ENCODE results near the gene C17orf75. TPM values are rescaled to one million over a fixed set of nuclear protein-coding genes. Genes with fewer than 3 reads are reported as not detected.
"Not testable (repeated sequence)": the region's sequence is repeated elsewhere in the genome, so short reads cannot be mapped to it uniquely, and the experiment has no call there.

Gene C17orf75
- total RNA-seq, 4 donors from 2014 or later, result 9.2 to 16.7 (median 13.2) TPM

DNA sequence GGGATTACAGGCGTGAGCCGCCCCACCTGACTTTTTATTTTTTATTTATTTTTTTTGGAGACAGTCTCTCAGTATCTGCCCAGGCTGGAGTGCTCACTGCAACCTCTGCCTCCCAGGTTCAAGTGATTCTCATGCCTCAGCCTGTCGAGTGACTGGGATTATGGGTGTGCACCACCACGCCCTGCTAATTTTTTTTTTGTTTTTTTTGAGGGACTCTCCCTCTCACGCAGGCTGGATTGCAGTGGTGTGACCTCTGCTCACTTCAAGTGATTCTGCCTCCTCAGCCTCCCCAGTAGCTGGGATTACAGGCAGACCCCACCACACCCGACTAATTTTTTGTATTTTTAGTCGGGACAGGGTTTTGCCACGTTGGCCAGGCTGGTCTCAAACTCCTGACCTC is 15.6 kb upstream of the C17orf75 start:
- Histone ChIP-seq H3K36me3 (peaks cover 0 to 90% of the 10 kb centered on the region in 2 donors), H3K27me3 (no peaks in the 10 kb centered on the region), H3K9me3 (no peaks in the 10 kb centered on the region), H3K4me3 (no peak overlapping the region), H3K27ac (no peak overlapping the region), H3K4me1 (peaks cover 5 to 71% (median 28%) of the 10 kb centered on the region in 3 donors)
- 87 to 88% methylated on average over 8 of the region's 8 CpGs for WGBS, 2 donors (ENCODE audit: low coverage in 1 of 2)
- TF ChIP-seq POLR2AphosphoS5 (IDR thresholded peaks at IDR 0.05) (no peak), EP300 (IDR thresholded peaks at IDR 0.05) (no peak), POLR2A (IDR thresholded peaks at IDR 0.05) (no peak)
- TF ChIP-seq, protein P1, sequence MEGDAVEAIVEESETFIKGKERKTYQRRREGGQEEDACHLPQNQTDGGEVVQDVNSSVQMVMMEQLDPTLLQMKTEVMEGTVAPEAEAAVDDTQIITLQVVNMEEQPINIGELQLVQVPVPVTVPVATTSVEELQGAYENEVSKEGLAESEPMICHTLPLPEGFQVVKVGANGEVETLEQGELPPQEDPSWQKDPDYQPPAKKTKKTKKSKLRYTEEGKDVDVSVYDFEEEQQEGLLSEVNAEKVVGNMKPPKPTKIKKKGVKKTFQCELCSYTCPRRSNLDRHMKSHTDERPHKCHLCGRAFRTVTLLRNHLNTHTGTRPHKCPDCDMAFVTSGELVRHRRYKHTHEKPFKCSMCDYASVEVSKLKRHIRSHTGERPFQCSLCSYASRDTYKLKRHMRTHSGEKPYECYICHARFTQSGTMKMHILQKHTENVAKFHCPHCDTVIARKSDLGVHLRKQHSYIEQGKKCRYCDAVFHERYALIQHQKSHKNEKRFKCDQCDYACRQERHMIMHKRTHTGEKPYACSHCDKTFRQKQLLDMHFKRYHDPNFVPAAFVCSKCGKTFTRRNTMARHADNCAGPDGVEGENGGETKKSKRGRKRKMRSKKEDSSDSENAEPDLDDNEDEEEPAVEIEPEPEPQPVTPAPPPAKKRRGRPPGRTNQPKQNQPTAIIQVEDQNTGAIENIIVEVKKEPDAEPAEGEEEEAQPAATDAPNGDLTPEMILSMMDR (IDR thresholded peaks at IDR 0.05), result no peak
- ATAC-seq, result no peak

DNA sequence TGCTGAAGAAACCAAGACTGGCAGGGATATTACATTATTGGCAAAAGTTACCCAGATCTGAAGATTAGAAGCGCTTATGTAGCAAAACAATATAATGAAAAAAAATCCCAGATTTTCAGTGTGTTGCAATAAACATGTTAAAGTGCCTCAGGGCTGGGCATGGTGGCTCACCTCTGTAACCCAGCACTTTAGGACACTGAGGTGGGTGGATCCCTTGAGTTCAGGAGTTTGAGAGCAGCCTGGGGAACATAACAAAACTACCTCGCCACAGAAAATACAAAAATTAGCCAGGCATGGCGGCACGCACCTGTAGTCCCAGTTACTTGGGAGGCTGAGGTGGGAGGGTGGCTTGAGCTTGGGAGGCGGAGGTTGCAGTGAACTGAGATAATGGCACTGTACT is 14.8 kb upstream of the C17orf75 start:
- H3K4me1 ChIP-seq, result peaks cover 5 to 80% (median 36%) of the 10 kb centered on the region in 3 donors
- no peak for TF ChIP-seq EP300 (IDR thresholded peaks at IDR 0.05)
- H3K9me3 ChIP-seq, result no peaks in the 10 kb centered on the region
- WGBS, 2 donors (ENCODE audit: low coverage in 1 of 2), result 96 to 97% methylated on average over 5 of the region's 5 CpGs
- peaks cover 0 to 88% of the 10 kb centered on the region in 2 donors for H3K36me3 ChIP-seq
- H3K27ac ChIP-seq, result no peak overlapping the region
- ATAC-seq, result no peak
- H3K4me3 ChIP-seq, result no peak overlapping the region
- H3K27me3 ChIP-seq, result no peaks in the 10 kb centered on the region

DNA sequence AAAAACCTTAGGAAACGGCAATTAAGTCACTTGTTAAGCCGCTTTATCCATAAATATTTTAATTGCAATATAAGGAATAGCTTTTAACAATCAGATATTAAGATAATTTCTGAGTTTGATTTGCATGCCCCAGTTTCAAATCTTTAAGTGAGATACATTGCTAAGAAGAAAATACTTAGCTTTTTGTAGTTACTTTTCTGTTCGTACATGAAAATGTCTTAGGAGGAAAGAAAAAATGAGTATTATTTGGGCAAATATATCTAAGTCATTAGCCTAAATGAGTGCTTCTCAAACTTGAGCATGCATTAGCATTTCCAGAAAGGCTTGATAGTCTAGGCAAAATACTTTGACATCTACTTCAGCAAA is 14.4 kb upstream of the C17orf75 start:
- Histone ChIP-seq H3K4me3 (no peak overlapping the region), H3K9me3 (no peaks in the 10 kb centered on the region), H3K27ac (no peak overlapping the region), H3K4me1 (peaks cover 5 to 83% (median 37%) of the 10 kb centered on the region in 3 donors), H3K36me3 (peaks cover 0 to 84% of the 10 kb centered on the region in 2 donors), H3K27me3 (no peaks in the 10 kb centered on the region)
- no peak for ATAC-seq
- TF ChIP-seq EP300 (IDR thresholded peaks at IDR 0.05), result no peak
- no peak for TF ChIP-seq POLR2A (IDR thresholded peaks at IDR 0.05)
- no peak for TF ChIP-seq POLR2AphosphoS5 (IDR thresholded peaks at IDR 0.05)
- TF ChIP-seq, protein P1 (IDR thresholded peaks at IDR 0.05), result no peak
- 71 to 87% methylated on average over 3 of the region's 3 CpGs for WGBS, 2 donors (ENCODE audit: low coverage in 1 of 2)

DNA sequence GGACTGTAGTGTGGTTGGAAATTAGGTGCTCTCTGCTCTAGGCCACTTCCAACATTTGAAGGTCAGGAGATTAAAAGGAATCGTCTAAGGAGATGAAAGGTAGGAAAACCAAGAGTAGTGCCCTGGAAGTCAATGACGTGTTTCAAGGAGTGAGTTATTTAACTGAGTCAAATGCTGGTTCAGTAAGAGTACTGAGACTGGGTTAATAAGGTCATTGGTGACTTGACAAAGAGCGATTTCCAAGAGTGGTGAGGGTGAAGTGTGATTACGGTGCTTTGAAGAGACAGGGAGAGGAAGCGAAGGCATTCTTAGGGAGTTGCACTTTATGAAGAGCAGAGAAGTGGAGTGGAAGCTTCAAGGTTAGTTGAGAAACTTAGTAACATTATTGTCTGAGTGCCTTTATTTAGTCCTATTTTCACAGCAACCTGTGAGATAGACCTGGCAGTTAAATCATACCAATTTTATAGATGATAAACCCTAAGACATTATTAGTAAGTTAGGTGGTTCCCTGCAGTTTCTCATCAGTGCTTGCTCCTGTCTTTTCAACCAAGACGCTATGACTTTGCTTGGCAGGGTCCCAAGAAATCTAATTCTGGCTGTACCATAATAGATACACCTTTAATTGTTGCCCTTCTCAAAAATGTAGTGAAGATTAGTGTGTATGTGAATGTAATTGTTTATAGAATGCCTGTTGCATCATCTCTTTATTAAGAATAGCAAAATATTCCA is 13.8 kb upstream of the C17orf75 start:
- TF ChIP-seq, protein P1 (IDR thresholded peaks at IDR 0.05), result no peak
- TF ChIP-seq POLR2A (IDR thresholded peaks at IDR 0.05), result no peak
- no peak for TF ChIP-seq EP300 (IDR thresholded peaks at IDR 0.05)
- TF ChIP-seq POLR2AphosphoS5 (IDR thresholded peaks at IDR 0.05), result no peak
- no peak overlapping the region for H3K27ac ChIP-seq
- ATAC-seq, result no peak
- H3K4me3 ChIP-seq, result peak overlapping the region in 1 of 2 donors; percentile 9
- H3K27me3 ChIP-seq, result no peaks in the 10 kb centered on the region
- 42 to 56% methylated on average over 6 of the region's 6 CpGs for WGBS, 2 donors (ENCODE audit: low coverage in 1 of 2)
- H3K36me3 ChIP-seq, result peaks cover 0 to 78% of the 10 kb centered on the region in 2 donors
- no peaks in the 10 kb centered on the region for H3K9me3 ChIP-seq
- H3K4me1 ChIP-seq, result peaks cover 5 to 85% (median 37%) of the 10 kb centered on the region in 3 donors

DNA sequence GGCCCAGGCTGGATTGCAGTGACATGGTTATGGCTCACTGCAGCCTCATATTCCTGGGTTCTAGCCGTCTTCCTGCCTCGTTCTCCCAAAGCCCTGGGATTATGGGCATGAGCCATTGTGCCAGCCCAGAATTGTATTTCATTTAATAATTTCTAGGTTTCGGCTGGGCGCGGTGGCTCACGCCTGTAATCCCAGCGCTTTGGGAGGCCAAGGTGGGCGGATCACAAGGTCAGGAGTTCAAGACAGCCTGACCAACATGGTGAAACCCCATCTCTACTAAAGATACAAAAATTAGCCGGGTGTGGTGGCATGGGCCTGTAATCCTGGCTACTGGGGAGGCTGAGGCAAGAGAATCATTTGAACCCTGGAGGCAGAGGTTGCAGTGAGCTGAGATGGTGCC is 10.8 kb upstream of the C17orf75 start:
- H3K36me3 ChIP-seq, result peaks cover 0 to 48% of the 10 kb centered on the region in 2 donors
- not testable (repeated sequence) for H3K9me3 ChIP-seq, H3K27ac ChIP-seq, H3K27me3 ChIP-seq, ATAC-seq
- H3K4me3 ChIP-seq, result peak overlapping the region in 1 of 2 donors; percentile 72
- WGBS, 2 donors (ENCODE audit: low coverage in 1 of 2), result 89 to 100% methylated on average over 1 to 5 of the region's 9 CpGs
- peaks cover 5 to 80% (median 40%) of the 10 kb centered on the region in 3 donors for H3K4me1 ChIP-seq

All from gastroesophageal sphincter (tissue), 4 donors.